Thymus (tissue), 11 donors: ENCODE results near the gene S100A7A. TPM values are rescaled to one million over a fixed set of nuclear protein-coding genes. Genes with fewer than 3 reads are reported as not detected.
A peak's percentile ranks its signal among the peaks of the same experiment; 100 is the strongest.
"Not testable (repeated sequence)": the region's sequence is repeated elsewhere in the genome, so short reads cannot be mapped to it uniquely, and the experiment has no call there.

Experiments
- DNase-seq, 9 donors: peaks; one replicate each; pipeline ENCODE4 v3.0.0-alpha.2; 2013; ENCODE audit warnings: low spot score in 9 of 9, low read depth in 6 of 9, missing footprints in 1 of 9
- H3K27ac ChIP-seq, 2 donors: one replicate each; pipeline ENCODE4 v1.5.1; 2013; ENCODE audit warnings: control low read depth in 1 of 2, low read depth in 1 of 2, low read length in 1 of 2, mild to moderate bottlenecking in 1 of 2, moderate library complexity in 1 of 2
- H3K27me3 ChIP-seq, 2 donors: one replicate each; pipeline ENCODE4 v1.5.1; 2013; ENCODE audit warnings: low read length in 1 of 2; ENCODE audit not compliant: control insufficient read depth in 2 of 2, insufficient read depth in 1 of 2
- H3K36me3 ChIP-seq, 2 donors: one replicate each; pipeline ENCODE4 v1.5.1; 2013; ENCODE audit warnings: low read length in 1 of 2, mild to moderate bottlenecking in 1 of 2, moderate library complexity in 1 of 2; ENCODE audit not compliant: control insufficient read depth in 2 of 2, insufficient read depth in 2 of 2
- H3K4me1 ChIP-seq, 2 donors: one replicate each; pipeline ENCODE4 v1.5.1; 2013; ENCODE audit warnings: low read length in 2 of 2; ENCODE audit not compliant: control insufficient read depth in 2 of 2, insufficient read depth in 2 of 2
- H3K4me3 ChIP-seq, 2 donors: one replicate each; pipeline ENCODE4 v1.5.1; 2013; ENCODE audit warnings: low read length in 2 of 2, control low read depth in 1 of 2, mild to moderate bottlenecking in 1 of 2
- H3K9me3 ChIP-seq, 2 donors: one replicate each; pipeline ENCODE4 v1.5.1; 2013; ENCODE audit warnings: low read length in 1 of 2, mild to moderate bottlenecking in 1 of 2; ENCODE audit not compliant: control insufficient read depth in 2 of 2, insufficient read depth in 1 of 2
- WGBS: extraction: QIAGEN DNeasy Blood & Tissue Kit; methylation state at CpG from one replicate; pipeline ENCODE4 v1.1.7; 2013; 5-methylcytosine and 5-hydroxymethylcytosine counted together
- polyA plus RNA-seq: library from polyadenylated mRNA; stranded (reverse); fragments of 200-250 nt; gene quantifications from one replicate; pipeline ENCODE4 v1.2.3, GENCODE V29; 2013
- total RNA-seq: library from RNA; stranded (reverse); fragments of 120-200 nt; gene quantifications from one replicate; pipeline ENCODE4 v1.2.4, GENCODE V29; 2013
- donor health status: healthy.

S100A7A gene
- total and polyA plus RNA-seq, 2 donors, result 0.30 TPM; not detected in 1

- 94% methylated on average over 7 of the region's 7 CpGs for WGBS
- Histone ChIP-seq H3K27ac (no peak overlapping the region), H3K36me3 (no peaks in the 10 kb centered on the region), H3K27me3 (peaks cover 0 to 2% of the 10 kb centered on the region in 2 donors), H3K9me3 (no peaks in the 10 kb centered on the region), H3K4me1 (no peaks in the 10 kb centered on the region), H3K4me3 (no peak overlapping the region)
- DNase-seq, result no peak
These were observed 16.8 kb upstream of the S100A7A start for GRCh38 chr1:153399401-153400055.

GRCh38 chr1:153400244-153400643, 16.1 kb upstream of the S100A7A start:
- no peaks in the 10 kb centered on the region for H3K4me1 ChIP-seq
- H3K27ac ChIP-seq, result no peak overlapping the region
- no peaks in the 10 kb centered on the region for H3K9me3 ChIP-seq
- H3K4me3 ChIP-seq, result no peak overlapping the region
- no peaks in the 10 kb centered on the region for H3K36me3 ChIP-seq
- 92% methylated on average over 5 of the region's 5 CpGs for WGBS
- peaks cover 0 to 2% of the 10 kb centered on the region in 2 donors for H3K27me3 ChIP-seq
- DNase-seq, result no peak

DNA sequence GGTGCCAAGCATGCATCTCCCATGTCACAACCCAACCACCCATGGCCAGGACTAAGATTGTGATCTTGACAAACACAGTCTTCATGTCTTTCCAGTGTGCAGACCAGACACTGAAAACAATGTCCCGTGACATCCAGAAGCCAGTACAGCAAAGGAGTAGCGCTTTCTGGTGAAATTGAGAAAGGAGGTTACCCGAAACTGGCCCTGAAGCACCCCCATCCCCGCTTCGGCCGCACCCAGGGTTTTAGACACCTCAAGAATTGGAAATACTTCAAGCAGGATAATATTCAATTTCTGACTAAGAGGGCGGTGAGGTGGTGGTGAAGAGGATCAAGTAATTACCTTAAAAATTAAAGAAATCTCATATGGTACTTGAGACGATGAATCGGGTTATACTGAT, 14.9 kb upstream of the S100A7A start:
- 95% methylated on average over 9 of the region's 9 CpGs for WGBS
- Histone ChIP-seq H3K36me3 (no peaks in the 10 kb centered on the region), H3K4me1 (no peaks in the 10 kb centered on the region), H3K9me3 (no peaks in the 10 kb centered on the region), H3K27ac (no peak overlapping the region), H3K27me3 (peaks cover 0 to 2% of the 10 kb centered on the region in 2 donors), H3K4me3 (no peak overlapping the region)
- DNase-seq, result no peak

GRCh38 chr1:153402226-153402625, 14.1 kb upstream of the S100A7A start:
- H3K27me3 ChIP-seq, result peaks cover 0 to 2% of the 10 kb centered on the region in 2 donors
- H3K27ac ChIP-seq, result no peak overlapping the region
- H3K4me1 ChIP-seq, result no peaks in the 10 kb centered on the region
- H3K9me3 ChIP-seq, result no peaks in the 10 kb centered on the region
- no peaks in the 10 kb centered on the region for H3K36me3 ChIP-seq
- 70% methylated on average over 2 of the region's 2 CpGs for WGBS
- DNase-seq, result no peak
- no peak overlapping the region for H3K4me3 ChIP-seq

GRCh38 chr1:153403421-153404085, 12.8 kb upstream of the S100A7A start:
- Histone ChIP-seq H3K4me3 (no peak overlapping the region), H3K4me1 (no peaks in the 10 kb centered on the region), H3K27ac (no peak overlapping the region), H3K36me3 (no peaks in the 10 kb centered on the region), H3K27me3 (peaks cover 0 to 2% of the 10 kb centered on the region in 2 donors), H3K9me3 (no peaks in the 10 kb centered on the region)
- WGBS, result 95% methylated on average over 11 of the region's 11 CpGs
- DNase-seq, result no peak

- WGBS, result 87% methylated on average over 7 of the region's 7 CpGs
- Histone ChIP-seq H3K27me3 (peaks cover 0 to 2% of the 10 kb centered on the region in 2 donors), H3K4me3 (no peak overlapping the region), H3K4me1 (no peaks in the 10 kb centered on the region), H3K27ac (no peak overlapping the region), H3K36me3 (no peaks in the 10 kb centered on the region), H3K9me3 (no peaks in the 10 kb centered on the region)
- no peak for DNase-seq
These were observed 12.2 kb upstream of the S100A7A start for GRCh38 chr1:153404086-153404635.

DNA sequence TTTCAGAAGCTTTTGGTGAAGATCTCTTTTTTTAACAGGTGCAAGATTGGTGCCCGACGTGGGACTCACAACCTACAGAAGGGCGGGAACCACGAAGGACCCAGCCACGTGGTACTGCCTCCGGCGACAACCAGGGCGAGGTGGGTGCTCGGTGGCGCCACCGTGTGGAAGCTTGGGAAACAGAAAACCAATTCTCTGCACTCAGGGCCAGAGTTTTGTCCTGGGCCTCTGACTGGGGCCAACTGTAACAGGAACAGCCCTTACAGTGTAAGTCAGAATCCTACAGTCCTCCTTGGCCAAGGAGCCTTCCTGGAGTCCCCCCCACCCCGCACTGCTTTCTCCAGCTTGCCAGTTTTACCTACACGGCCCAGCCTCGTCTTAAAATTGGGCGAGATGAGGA, 11.6 kb upstream of the S100A7A start:
- no peak overlapping the region for H3K4me3 ChIP-seq
- DNase-seq, result peak in 1 of 9 donors; percentile 1
- WGBS, result 37% methylated on average over 15 of the region's 15 CpGs
- H3K36me3 ChIP-seq, result no peaks in the 10 kb centered on the region
- no peaks in the 10 kb centered on the region for H3K4me1 ChIP-seq
- H3K9me3 ChIP-seq, result no peaks in the 10 kb centered on the region
- H3K27ac ChIP-seq, result no peak overlapping the region
- peaks cover 0 to 2% of the 10 kb centered on the region in 2 donors for H3K27me3 ChIP-seq

DNA sequence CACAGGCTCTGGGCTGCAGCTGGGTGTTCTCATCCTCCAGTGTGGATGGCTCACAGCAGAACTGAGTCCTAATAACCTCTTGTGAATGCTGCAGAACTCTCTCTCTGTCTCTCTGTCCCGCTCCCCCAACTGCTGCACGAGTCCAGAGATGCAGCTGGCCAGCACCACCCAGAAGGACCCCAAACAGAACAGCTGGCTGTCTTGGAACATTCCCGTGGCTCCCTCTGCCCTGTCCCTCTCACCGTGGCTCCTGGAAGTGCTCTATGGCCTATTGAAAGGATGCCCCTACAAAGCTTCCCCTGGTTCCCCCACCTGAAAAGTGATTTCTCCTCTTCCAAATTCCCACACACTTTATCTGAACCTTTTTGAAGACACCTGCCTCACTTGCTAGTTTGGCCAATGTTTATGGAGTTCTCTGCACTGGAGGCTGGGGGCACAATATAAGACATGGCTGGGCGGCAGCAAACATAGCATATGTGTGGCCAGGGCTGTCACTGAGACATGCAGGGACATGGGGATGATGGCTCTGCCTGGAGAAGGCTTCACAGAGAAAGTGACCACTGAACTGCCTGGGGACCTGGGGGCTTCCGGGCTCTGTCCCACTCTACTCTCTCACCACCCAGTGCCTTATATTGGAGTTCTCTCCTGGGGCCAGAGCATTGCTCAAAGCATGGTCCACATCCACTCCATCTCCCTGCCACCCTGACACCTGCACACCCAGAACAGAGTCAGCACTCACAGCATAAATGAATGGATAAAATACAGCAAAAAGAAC, 10.3 kb upstream of the S100A7A start:
- DNase-seq, H3K27me3 ChIP-seq: not testable (repeated sequence)
- WGBS, result 87% methylated on average over 6 of the region's 6 CpGs

DNA sequence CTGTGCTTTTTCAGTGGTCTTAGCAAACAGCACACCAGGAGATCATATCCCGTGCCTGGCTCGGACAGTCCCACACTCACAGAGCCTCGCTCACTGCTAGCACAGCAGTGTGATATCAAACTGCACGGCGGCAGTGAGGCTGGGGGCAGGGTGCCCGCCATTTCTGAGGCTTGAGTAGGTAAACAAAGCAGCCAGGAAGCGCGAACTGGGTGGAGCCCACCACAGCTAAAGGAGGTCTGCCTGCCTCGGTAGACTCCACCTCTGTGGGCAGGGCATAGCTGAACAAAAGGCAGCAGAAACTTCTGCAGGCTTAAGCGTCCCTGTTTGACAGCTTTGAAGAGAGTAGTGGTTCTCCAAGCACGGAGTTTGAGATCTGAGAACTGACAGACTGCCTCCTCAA, 9.0 kb upstream of the S100A7A start:
- H3K9me3 ChIP-seq, H3K36me3 ChIP-seq, H3K27ac ChIP-seq, DNase-seq, H3K4me3 ChIP-seq, H3K4me1 ChIP-seq, H3K27me3 ChIP-seq: not testable (repeated sequence)
- WGBS, result 73% methylated on average over 11 of the region's 11 CpGs

More for the DNA sequence above, 10.3 kb upstream of the S100A7A start:
- not testable (repeated sequence) for H3K36me3 ChIP-seq, H3K27ac ChIP-seq, H3K9me3 ChIP-seq, H3K4me1 ChIP-seq, H3K4me3 ChIP-seq
